GM23338 (cell line): ENCODE data around the gene SPPL2A. TPM values are rescaled to one million over a fixed set of nuclear protein-coding genes. Genes with fewer than 3 reads are reported as not detected.

Experiments
- ATAC-seq: fragments of 200-7000 bp; cut with Tn5 transposase; 3 replicates; pipeline ENCODE4 v1.9.1; 2020
- DNase-seq: peaks from one replicate; pipeline ENCODE4 v3.0.0-alpha.2; 2015; ENCODE audit warnings: low spot score
- H2AFZ ChIP-seq: fragments of 200-600 bp; sonication (generic); 2 replicates; pipeline ENCODE4 v1.8.0; 2016; ENCODE audit warnings: antibody characterized with exemption, mild to moderate bottlenecking, moderate library complexity
- H3F3A ChIP-seq: fragments of 200-600 bp; sonication (generic); replicated peaks from 2 replicates; pipeline ENCODE4 v1.8.0; 2017; ENCODE audit warnings: antibody characterized with exemption, mixed run types, low read depth
- H3K27ac ChIP-seq: fragments of 200-600 bp; sonication (generic); 2 replicates; pipeline ENCODE4 v1.6.1; 2016; ENCODE audit warnings: low read depth
- H3K27me3 ChIP-seq: fragments of 200-600 bp; sonication (generic); 2 replicates; pipeline ENCODE4 v1.8.0; 2016; ENCODE audit warnings: mild to moderate bottlenecking, mixed run types, moderate library complexity; ENCODE audit not compliant: insufficient read depth
- H3K36me3 ChIP-seq: fragments of 200-600 bp; sonication (generic); 2 replicates; pipeline ENCODE4 v1.8.0; 2016; ENCODE audit warnings: mild to moderate bottlenecking; ENCODE audit not compliant: insufficient read depth
- H3K4me1 ChIP-seq: fragments of 200-600 bp; sonication (generic); 2 replicates; pipeline ENCODE4 v1.8.0; 2016; ENCODE audit warnings: mild to moderate bottlenecking, moderate library complexity; ENCODE audit not compliant: insufficient read depth
- H3K4me2 ChIP-seq: fragments of 200-600 bp; sonication (generic); 2 replicates; pipeline ENCODE4 v1.7.1; 2017; ENCODE audit warnings: mixed run types
- H3K4me3 ChIP-seq: fragments of 200-600 bp; sonication (generic); 2 replicates; pipeline ENCODE4 v1.6.1; 2016; ENCODE audit warnings: mixed run types
- H3K79me2 ChIP-seq: fragments of 200-600 bp; sonication (generic); replicated peaks from 2 replicates; pipeline ENCODE4 v1.8.0; 2017; ENCODE audit warnings: mild to moderate bottlenecking; ENCODE audit not compliant: insufficient read depth
- H3K9me2 ChIP-seq: fragments of 200-600 bp; sonication (generic); 2 replicates; pipeline ENCODE4 v1.8.0; 2017; ENCODE audit not compliant: insufficient read depth
- H4K20me1 ChIP-seq: fragments of 200-600 bp; sonication (generic); replicated peaks from 2 replicates; pipeline ENCODE4 v1.8.0; 2017; ENCODE audit warnings: mild to moderate bottlenecking; ENCODE audit not compliant: insufficient read depth
- H3K27ac Mint-ChIP-seq: 2 replicates; pipeline ENCODE4 v1.8.0; 2020; ENCODE audit warnings: inconsistent platforms, mild to moderate bottlenecking, moderate library complexity, mixed read lengths
- H3K27me3 Mint-ChIP-seq: 3 replicates; pipeline ENCODE4 v1.8.0; 2022; ENCODE audit warnings: low read depth, mild to moderate bottlenecking, moderate library complexity, mixed read lengths, inconsistent platforms; ENCODE audit not compliant: insufficient read depth, poor library complexity
- H3K36me3 Mint-ChIP-seq: 3 replicates; pipeline ENCODE4 v1.8.0; 2021; ENCODE audit warnings: low read depth, mild to moderate bottlenecking, inconsistent platforms, moderate library complexity, mixed read lengths
- H3K4me1 Mint-ChIP-seq: 3 replicates; pipeline ENCODE4 v1.8.0; 2020; ENCODE audit warnings: mild to moderate bottlenecking, inconsistent platforms, mixed read lengths
- H3K4me3 Mint-ChIP-seq: 3 replicates; pipeline ENCODE4 v1.8.0; 2021; ENCODE audit warnings: moderate library complexity, mild to moderate bottlenecking, inconsistent platforms, mixed read lengths
- H3K9me3 Mint-ChIP-seq: 3 replicates; pipeline ENCODE4 v1.8.0; 2020; ENCODE audit warnings: moderate library complexity, mild to moderate bottlenecking, inconsistent platforms, mixed read lengths
- EZH2 ChIP-seq: fragments of 200-600 bp; sonication (generic); IDR thresholded peaks from one replicate; pipeline ENCODE4 v1.8.0; 2017; ENCODE audit warnings: antibody characterized with exemption, mild to moderate bottlenecking, low read depth; ENCODE audit not compliant: unreplicated experiment
- JUNB ChIP-seq: IDR thresholded peaks from one replicate; pipeline ENCODE4 v1.6.1; 2016; ENCODE audit warnings: antibody characterized with exemption; ENCODE audit not compliant: unreplicated experiment
- POLR2AphosphoS5 ChIP-seq: IDR thresholded peaks from 2 replicates; pipeline ENCODE4 v1.6.1; 2016; ENCODE audit warnings: antibody characterized with exemption, low read depth
- STAT1 ChIP-seq: IDR thresholded peaks from one replicate; pipeline ENCODE4 v1.6.1; 2016; ENCODE audit warnings: antibody characterized with exemption; ENCODE audit not compliant: unreplicated experiment
- ZNF331 ChIP-seq: fragments of 250-450 bp; sonication (Bioruptor Pico); IDR thresholded peaks from 2 replicates; pipeline ENCODE4 v1.5.0; 2020; ENCODE audit warnings: low read depth, mild to moderate bottlenecking, moderate library complexity
- polyA plus RNA-seq: library from polyadenylated mRNA; unstranded; fragments of >200 nt; fragmentation: Nextera tagmentation; extraction: Ambion mirVana; gene quantifications from 2 replicates; pipeline ENCODE4 v1.2.1, GENCODE V29; 2016
- total RNA-seq: library from RNA; depleted of rRNA; stranded (reverse); fragments of >200 nt; shearing (Covaris generic); gene quantifications from 2 replicates; pipeline ENCODE4 v1.2.3, GENCODE V29; 2014
- TF ChIP-seq, protein P1 (sequence below): IDR thresholded peaks from 2 replicates; pipeline ENCODE4 v1.6.1; 2016; ENCODE audit warnings: antibody characterized with exemption

SPPL2A gene
- total and polyA plus RNA-seq, 2 experiments from 2014 or later: 10.9 to 24.1 TPM

DNA sequence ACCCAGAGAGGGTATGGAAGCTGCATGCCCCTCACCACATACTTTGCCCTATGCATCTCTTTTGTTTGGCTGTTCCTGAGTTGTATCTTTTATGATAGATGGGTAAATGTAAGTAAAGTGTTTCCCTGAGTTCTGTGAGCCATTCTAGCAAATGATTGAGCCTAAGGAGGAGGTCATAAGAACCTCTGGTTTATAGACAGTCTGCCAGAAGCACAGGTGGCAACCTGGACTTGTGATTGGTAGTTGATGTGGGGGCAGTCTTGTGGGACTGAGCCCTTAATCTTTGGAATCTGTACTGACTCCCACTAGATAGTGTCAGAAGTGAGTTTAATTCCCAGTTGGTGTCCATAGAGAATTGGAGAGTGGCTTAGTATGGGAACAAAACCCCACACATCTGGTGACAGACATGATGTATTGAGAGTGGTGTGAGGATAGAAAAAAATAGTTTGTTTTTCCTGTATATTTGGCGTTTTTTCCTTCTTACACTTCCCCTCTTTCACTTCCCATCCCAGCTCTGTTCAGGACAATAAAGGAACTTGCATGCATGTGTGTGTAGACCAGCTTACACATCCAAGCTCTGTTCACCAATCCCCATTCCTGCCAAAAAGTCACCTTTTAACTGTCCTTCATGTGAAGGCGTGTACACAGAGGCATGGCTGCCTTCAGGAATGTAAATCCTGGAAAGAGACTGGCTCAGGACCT lies 38.1 kb upstream of the SPPL2A start:
- Histone ChIP-seq H3K27me3 (no peaks in the 10 kb centered on the region), H3K27ac (no peak overlapping the region), H4K20me1 (no peaks in the 10 kb centered on the region), H3K9me2 (no peaks in the 10 kb centered on the region), H3K4me1 (no peaks in the 10 kb centered on the region), H3K79me2 (no peaks in the 10 kb centered on the region), H3K4me3 (no peak overlapping the region), H3K36me3 (no peaks in the 10 kb centered on the region), H3F3A (no peaks in the 10 kb centered on the region), H2AFZ (no peak overlapping the region), H3K4me2 (no peak overlapping the region)
- Mint-ChIP-seq H3K27me3 (peaks cover 2% of the 10 kb centered on the region), H3K4me3 (no peak overlapping the region), H3K9me3 (no peaks in the 10 kb centered on the region; the same call in 2 of the 3 replicates), H3K27ac (no peak overlapping the region), H3K36me3 (no peaks in the 10 kb centered on the region), H3K4me1 (peaks cover under 1% of the 10 kb centered on the region; the same call in 1 of the 3 replicates)
- TF ChIP-seq POLR2AphosphoS5 (no peak), EZH2 (no peak), STAT1 (no peak), ZNF331 (CRISPR knock-in tag) (no peak)
- TF ChIP-seq, protein P1, sequence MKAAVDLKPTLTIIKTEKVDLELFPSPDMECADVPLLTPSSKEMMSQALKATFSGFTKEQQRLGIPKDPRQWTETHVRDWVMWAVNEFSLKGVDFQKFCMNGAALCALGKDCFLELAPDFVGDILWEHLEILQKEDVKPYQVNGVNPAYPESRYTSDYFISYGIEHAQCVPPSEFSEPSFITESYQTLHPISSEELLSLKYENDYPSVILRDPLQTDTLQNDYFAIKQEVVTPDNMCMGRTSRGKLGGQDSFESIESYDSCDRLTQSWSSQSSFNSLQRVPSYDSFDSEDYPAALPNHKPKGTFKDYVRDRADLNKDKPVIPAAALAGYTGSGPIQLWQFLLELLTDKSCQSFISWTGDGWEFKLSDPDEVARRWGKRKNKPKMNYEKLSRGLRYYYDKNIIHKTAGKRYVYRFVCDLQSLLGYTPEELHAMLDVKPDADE: no peak
- ATAC-seq (no peak), DNase-seq (no peak)

DNA sequence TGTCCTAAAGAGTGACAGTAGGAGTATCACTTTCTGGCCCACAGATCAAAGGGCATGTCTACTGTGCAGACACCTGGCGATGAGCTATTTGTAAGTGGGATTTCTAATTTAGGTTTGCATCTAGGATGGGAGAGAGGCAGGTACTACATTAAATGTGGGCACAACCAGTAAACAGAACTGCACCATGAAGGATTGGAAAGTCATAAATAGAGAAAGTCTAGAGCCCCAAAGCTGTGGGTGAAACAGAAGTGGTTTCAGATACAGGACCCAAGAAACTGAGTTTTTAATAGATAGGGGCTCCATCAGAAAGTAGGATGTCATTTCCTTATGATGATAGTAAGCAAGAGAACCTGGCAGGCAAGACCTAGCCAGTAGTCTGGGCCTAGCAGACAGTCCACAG lies 35.2 kb upstream of the SPPL2A start:
- no peaks in the 10 kb centered on the region for H3K36me3 ChIP-seq
- H3K9me2 ChIP-seq: no peaks in the 10 kb centered on the region
- H3K27ac ChIP-seq: no peak overlapping the region
- H3K4me1 ChIP-seq: no peaks in the 10 kb centered on the region
- H2AFZ ChIP-seq: no peak overlapping the region
- H4K20me1 ChIP-seq: no peaks in the 10 kb centered on the region
- H3K27me3 ChIP-seq: no peaks in the 10 kb centered on the region
- H3K4me3 Mint-ChIP-seq: no peak overlapping the region
- H3K27me3 Mint-ChIP-seq: peaks cover 2% of the 10 kb centered on the region
- H3K27ac Mint-ChIP-seq: no peak overlapping the region
- H3K9me3 Mint-ChIP-seq: no peaks in the 10 kb centered on the region; the same call in 2 of the 3 replicates
- H3K4me1 Mint-ChIP-seq: no peaks in the 10 kb centered on the region
- DNase-seq: no peak
- H3F3A ChIP-seq: no peaks in the 10 kb centered on the region
- H3K79me2 ChIP-seq: no peaks in the 10 kb centered on the region
- H3K4me2 ChIP-seq: no peak overlapping the region
- H3K36me3 Mint-ChIP-seq: no peaks in the 10 kb centered on the region
- H3K4me3 ChIP-seq: no peak overlapping the region
- TF ChIP-seq ZNF331 (CRISPR knock-in tag): no peak
- ATAC-seq: no peak

DNA sequence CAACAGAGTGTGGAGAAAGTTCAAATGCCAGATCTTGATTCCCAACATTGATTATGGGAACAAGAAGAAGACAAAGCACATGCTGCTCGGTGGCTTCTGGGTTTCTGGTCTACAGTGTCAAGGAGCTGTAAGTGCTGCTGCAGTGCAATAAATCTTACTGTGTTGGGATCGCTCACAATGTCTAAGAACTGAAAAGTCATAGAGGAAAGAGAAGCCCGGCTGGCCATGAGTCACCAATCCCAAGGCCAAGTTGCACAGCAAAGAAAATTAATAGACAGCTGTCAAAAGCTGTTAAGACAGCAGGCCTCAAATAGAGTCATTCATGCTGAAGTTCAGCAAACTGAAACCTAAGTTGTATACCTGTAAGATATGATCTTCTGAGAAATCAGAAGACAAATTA lies 33.2 kb upstream of the SPPL2A start:
- Histone ChIP-seq H3K27ac (no peak overlapping the region), H3K4me1 (no peaks in the 10 kb centered on the region), H3K36me3 (no peaks in the 10 kb centered on the region), H3K79me2 (no peaks in the 10 kb centered on the region), H3K4me2 (no peak overlapping the region), H3K4me3 (no peak overlapping the region), H3F3A (no peaks in the 10 kb centered on the region), H3K27me3 (no peaks in the 10 kb centered on the region), H3K9me2 (no peaks in the 10 kb centered on the region), H2AFZ (no peak overlapping the region), H4K20me1 (no peaks in the 10 kb centered on the region)
- Mint-ChIP-seq H3K27me3 (peaks cover 2% of the 10 kb centered on the region), H3K4me1 (no peaks in the 10 kb centered on the region), H3K36me3 (no peaks in the 10 kb centered on the region), H3K4me3 (no peak overlapping the region), H3K9me3 (no peaks in the 10 kb centered on the region; the same call in 2 of the 3 replicates), H3K27ac (no peak overlapping the region)
- no peak for TF ChIP-seq ZNF331 (CRISPR knock-in tag)
- no peak for TF ChIP-seq JUNB
- ATAC-seq: no peak
- no peak for DNase-seq
